ENCODE data around the gene SAMSN1. TPM values are rescaled to one million over a fixed set of nuclear protein-coding genes. Genes with fewer than 3 reads are reported as not detected.

SAMSN1 gene
- total RNA-seq, 2 experiments from 2014 or later = 66.7 to 71.4 TPM

DNA sequence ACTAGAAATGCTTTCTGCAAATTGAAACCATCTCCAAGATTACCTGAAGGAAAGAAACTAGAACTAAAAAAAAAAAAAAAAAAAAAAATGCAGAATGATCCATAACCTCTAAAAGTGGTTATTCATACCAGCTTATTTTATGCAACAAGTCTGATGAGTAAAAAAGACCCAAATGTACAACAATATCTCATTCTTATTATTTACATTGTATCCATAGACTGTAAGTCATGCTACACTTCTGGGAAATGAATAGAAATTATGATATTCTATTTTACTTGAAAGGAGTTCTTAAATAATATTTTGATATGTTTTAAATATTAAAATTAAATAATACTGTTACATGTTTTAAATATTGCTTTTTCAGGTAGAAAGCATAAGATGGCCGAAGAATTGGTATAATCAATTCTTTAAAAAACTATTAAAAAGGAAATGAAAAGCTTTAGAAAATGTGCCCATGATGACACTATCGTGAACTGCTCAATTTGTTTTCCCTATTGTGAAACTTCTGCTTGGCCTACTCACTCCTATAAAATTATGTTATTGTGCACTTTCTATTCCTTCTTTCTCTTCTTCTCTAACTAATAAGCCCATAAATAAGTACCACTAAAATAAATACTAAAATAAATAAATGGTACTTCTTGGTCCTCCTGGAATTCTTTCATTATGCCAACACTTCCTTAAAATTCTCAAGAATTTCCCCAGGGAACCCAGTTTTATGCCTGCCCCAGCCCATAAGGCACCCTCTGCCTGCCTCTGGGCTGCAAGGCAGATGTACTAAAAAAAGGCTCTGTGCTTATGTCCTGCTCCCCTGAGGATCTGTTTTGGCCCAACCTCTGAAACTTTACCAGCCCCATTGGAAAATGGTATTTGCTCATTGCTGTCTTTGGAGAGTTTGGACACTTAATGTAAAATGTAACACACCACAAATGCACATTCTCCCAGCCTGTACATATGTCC is 18.1 kb downstream of the SAMSN1 start:
- TF ChIP-seq, protein P1, sequence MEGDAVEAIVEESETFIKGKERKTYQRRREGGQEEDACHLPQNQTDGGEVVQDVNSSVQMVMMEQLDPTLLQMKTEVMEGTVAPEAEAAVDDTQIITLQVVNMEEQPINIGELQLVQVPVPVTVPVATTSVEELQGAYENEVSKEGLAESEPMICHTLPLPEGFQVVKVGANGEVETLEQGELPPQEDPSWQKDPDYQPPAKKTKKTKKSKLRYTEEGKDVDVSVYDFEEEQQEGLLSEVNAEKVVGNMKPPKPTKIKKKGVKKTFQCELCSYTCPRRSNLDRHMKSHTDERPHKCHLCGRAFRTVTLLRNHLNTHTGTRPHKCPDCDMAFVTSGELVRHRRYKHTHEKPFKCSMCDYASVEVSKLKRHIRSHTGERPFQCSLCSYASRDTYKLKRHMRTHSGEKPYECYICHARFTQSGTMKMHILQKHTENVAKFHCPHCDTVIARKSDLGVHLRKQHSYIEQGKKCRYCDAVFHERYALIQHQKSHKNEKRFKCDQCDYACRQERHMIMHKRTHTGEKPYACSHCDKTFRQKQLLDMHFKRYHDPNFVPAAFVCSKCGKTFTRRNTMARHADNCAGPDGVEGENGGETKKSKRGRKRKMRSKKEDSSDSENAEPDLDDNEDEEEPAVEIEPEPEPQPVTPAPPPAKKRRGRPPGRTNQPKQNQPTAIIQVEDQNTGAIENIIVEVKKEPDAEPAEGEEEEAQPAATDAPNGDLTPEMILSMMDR (IDR thresholded peaks at IDR 0.05) = no peak
- peak overlapping the region; percentile 90 for H3K27ac Mint-ChIP-seq
- H3K9me3 Mint-ChIP-seq = no peaks in the 10 kb centered on the region
- H3K4me1 Mint-ChIP-seq (ENCODE audit: low read depth) = peaks cover 69% of the 10 kb centered on the region
- H3K27me3 Mint-ChIP-seq = no peaks in the 10 kb centered on the region
- ATAC-seq (peak; percentile 6), DNase-seq (no peak)
- H3K36me3 Mint-ChIP-seq (ENCODE audit: low read depth) = peaks cover 36% of the 10 kb centered on the region
- ChIA-PET POLR2A (interaction anchor here (0.6 to 2.8 kb wide), 6 partner anchors 9 to 205 kb away, joined by 3 to 13 read pairs (median 5); no protein-coding TSS in a partner anchor), CTCF (interaction anchor here (0.6 to 2.0 kb wide), 5 partner anchors 14 to 210 kb away, joined by 3 to 5 read pairs (median 3); no protein-coding TSS in a partner anchor)
- H3K4me3 Mint-ChIP-seq = peak overlapping the region; percentile 68
- intact Hi-C loops (cut with micrococcal nuclease) = no loop called here

DNA sequence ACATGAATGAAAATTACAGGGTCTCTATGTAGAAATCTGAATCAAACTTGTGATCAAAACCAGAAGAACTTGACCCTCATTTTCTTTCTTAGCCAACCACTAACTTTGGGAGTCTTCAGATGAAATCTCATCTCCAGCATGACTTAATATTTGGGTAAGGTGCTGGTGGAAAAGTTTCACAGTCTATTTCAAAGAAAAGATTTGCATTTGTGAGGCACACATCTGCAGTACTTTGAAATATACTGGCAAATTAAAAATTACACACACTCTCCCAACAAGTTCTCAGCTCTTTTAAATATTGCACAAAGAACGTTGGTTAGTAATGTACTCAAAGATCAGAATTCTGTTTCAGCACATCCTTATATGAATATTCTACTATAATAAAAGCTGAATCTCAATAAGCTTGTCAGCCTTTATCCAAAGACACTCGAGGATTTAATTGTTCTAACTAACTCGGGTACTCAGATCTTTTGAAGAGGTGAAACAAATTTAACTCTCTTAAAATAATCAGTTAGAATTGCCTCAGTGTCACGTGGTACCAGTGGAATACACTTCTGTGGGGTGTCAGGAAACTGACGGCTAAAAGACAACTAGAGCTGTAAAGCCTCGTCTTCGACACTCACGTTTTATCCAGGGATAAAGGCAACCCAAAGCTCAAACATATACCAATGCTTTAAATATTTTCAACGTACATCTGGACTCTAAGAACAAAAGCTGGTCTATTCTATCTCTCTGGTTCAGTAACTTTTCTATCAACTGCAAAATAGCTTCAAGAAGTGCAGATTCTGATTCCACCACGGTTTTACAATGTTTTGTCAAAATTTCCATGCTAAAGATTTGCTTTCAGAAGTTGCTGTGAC is 19.0 kb downstream of the SAMSN1 start:
- ATAC-seq (peak; percentile 12), DNase-seq (no peak)
- peak overlapping the region; percentile 90 for H3K27ac Mint-ChIP-seq
- H3K9me3 Mint-ChIP-seq = no peaks in the 10 kb centered on the region
- ChIA-PET POLR2A (interaction anchor here (0.6 to 3.9 kb wide), 6 partner anchors 7 to 206 kb away, joined by 3 to 16 read pairs (median 7); no protein-coding TSS in a partner anchor), CTCF (interaction anchor here (0.6 to 0.9 kb wide), 4 partner anchors 32 to 211 kb away, joined by 3 to 4 read pairs (median 3); no protein-coding TSS in a partner anchor)
- TF ChIP-seq, protein P1 (IDR thresholded peaks at IDR 0.05) = no peak
- no peaks in the 10 kb centered on the region for H3K27me3 Mint-ChIP-seq
- peaks cover 70% of the 10 kb centered on the region for H3K4me1 Mint-ChIP-seq (ENCODE audit: low read depth)
- intact Hi-C loops (cut with micrococcal nuclease) = no loop called here
- peak overlapping the region; percentile 68 for H3K4me3 Mint-ChIP-seq
- H3K36me3 Mint-ChIP-seq (ENCODE audit: low read depth) = peaks cover 34% of the 10 kb centered on the region

DNA sequence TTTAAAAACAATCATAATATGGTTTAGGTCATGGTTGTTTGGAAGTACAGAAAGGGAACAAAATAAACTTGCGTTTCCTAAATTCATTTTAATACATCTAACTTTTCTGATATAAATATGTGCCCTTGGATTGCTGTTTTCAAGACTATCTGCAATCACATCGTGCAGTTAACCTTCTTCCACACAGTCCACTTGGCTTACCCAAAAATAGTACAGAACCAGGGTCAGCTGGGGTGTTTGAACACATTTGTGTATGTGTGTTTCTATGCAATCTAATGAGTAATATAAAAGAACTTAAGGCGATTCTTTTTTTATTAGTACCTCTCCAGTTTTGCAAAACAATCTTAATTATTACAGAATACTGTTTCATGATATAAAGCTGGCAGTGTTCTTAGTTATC is 19.9 kb downstream of the SAMSN1 start:
- CTCF ChIA-PET = interaction anchor here (1.4 kb wide), 1 partner anchor 212 kb away, joined by 4 read pairs; no protein-coding TSS in a partner anchor
- intact Hi-C loops (cut with micrococcal nuclease) = no loop called here
- H3K27ac Mint-ChIP-seq = peak overlapping the region; percentile 90
- H3K36me3 Mint-ChIP-seq (ENCODE audit: low read depth) = peaks cover 37% of the 10 kb centered on the region
- POLR2A ChIA-PET = interaction anchor here (1.2 to 3.9 kb wide), 6 partner anchors 8 to 73 kb away, joined by 3 to 16 read pairs (median 8); no protein-coding TSS in a partner anchor
- peak overlapping the region; percentile 68 for H3K4me3 Mint-ChIP-seq
- TF ChIP-seq, protein P1 (IDR thresholded peaks at IDR 0.05) = no peak
- H3K4me1 Mint-ChIP-seq (ENCODE audit: low read depth) = peaks cover 69% of the 10 kb centered on the region
- DNase-seq (no peak), ATAC-seq (no peak)
- H3K27me3 Mint-ChIP-seq = no peaks in the 10 kb centered on the region
- H3K9me3 Mint-ChIP-seq = no peaks in the 10 kb centered on the region

DNA sequence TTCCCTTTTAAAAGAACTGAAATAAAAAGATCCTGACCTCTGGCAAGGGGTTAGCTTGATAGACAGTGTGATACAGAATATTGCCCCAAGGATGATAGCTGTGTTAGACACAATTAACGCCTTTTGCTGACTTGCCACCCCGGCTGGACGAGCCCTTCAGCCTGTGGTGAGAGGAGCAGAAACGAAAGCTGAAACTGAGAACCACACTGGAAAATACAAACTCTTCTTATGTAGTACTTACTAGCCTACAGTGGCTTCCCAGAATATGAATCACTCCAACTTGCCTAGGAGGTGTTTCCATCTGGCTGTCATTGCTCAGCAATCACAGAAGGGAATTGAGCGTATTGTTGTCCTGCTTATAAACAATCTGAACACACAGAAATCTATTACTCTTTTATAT is 22.9 kb downstream of the SAMSN1 start:
- POLR2A ChIA-PET = interaction anchor here (3.9 kb wide), 1 partner anchor 11 kb away, joined by 16 read pairs; no protein-coding TSS in a partner anchor
- ATAC-seq (peak; percentile 84), DNase-seq (peak; percentile 65)
- CTCF ChIA-PET = interaction anchor here (0.8 to 1.5 kb wide), 2 partner anchors 12 to 215 kb away, joined by 3 to 6 read pairs; no protein-coding TSS in a partner anchor
- intact Hi-C loops (cut with micrococcal nuclease) = loop anchor here (2.0 kb wide), 1 partner anchor 40 kb away; no protein-coding TSS in a partner anchor
- peaks cover 37% of the 10 kb centered on the region for H3K36me3 Mint-ChIP-seq (ENCODE audit: low read depth)
- H3K4me1 Mint-ChIP-seq (ENCODE audit: low read depth) = peaks cover 61% of the 10 kb centered on the region
- H3K27ac Mint-ChIP-seq = peak overlapping the region; percentile 86
- peak overlapping the region; percentile 54 for H3K4me3 Mint-ChIP-seq
- H3K27me3 Mint-ChIP-seq = no peaks in the 10 kb centered on the region
- TF ChIP-seq, protein P1 (IDR thresholded peaks at IDR 0.05) = no peak
- H3K9me3 Mint-ChIP-seq = no peaks in the 10 kb centered on the region

Measured in activated CD8-positive, alpha-beta T cell treated with anti-CD3 and anti-CD28 coated beads for 36 hours (primary cell).